HCT116 (cell line): Measurements from ENCODE around the gene MTFR2. TPM values are rescaled to one million over a fixed set of nuclear protein-coding genes. Genes with fewer than 3 reads are reported as not detected.

Experiments
- ATAC-seq: fragments of 200-7000 bp; cut with Tn5 transposase; 2 replicates; pipeline ENCODE4 v1.9.1; 2020; ENCODE audit warnings: mild to moderate bottlenecking, moderate library complexity
- BruUV-seq: library from RNA; stranded (reverse); fragments of 400-500 nt; replicated peaks from 2 replicates; lab custom pipeline; 2021; lab: Mats Ljungman, UMichigan
- CTCF ChIA-PET: fragments of 300-600 bp; sonication (Branson Sonifier 250); formaldehyde crosslinking; loops from one replicate; lab custom pipeline; 2021; ENCODE audit warnings: antibody characterized with exemption; lab: Charles Lee
- POLR2A ChIA-PET: fragments of 300-600, 350-600 bp; sonication (Branson Sonifier 250); formaldehyde crosslinking; loops from one replicate; lab custom pipeline; 2021; ENCODE audit warnings: antibody characterized with exemption; lab: Charles Lee
- RAD21 ChIA-PET, 2 experiments: fragments of 300-600 bp; sonication (Branson Sonifier 250); formaldehyde crosslinking; loops; one replicate each; lab custom pipeline; 2023; ENCODE audit warnings: low total read pairs in 2 of 2; ENCODE audit not compliant: uncharacterized antibody in 2 of 2, unreplicated experiment in 2 of 2, low non-redundant PET in 1 of 2; lab: Charles Lee
- DNase-seq: peaks from one replicate; pipeline ENCODE4 v3.0.0-alpha.2; 2010; ENCODE audit warnings: low read depth, low spot score
- H2AFZ ChIP-seq: fragments of 200-600 bp; shearing (Covaris generic), sonication (generic); 2 replicates; pipeline ENCODE4 v1.6.1; 2017; ENCODE audit warnings: low read depth, mixed run types, mixed read lengths, antibody characterized with exemption, low read length; ENCODE audit not compliant: poor library complexity, severe bottlenecking
- H3K27ac ChIP-seq: 2 replicates; pipeline ENCODE4 v1.5.1; 2012; ENCODE audit warnings: low read depth, low read length
- H3K27me3 ChIP-seq: fragments of 200-600 bp; sonication (generic); 2 replicates; pipeline ENCODE4 v1.6.1; 2016; ENCODE audit warnings: mixed run types, low read length, mixed read lengths; ENCODE audit not compliant: insufficient read depth
- H3K36me3 ChIP-seq, 2 experiments: fragments of 200-500 bp in 1 of 2; fragments of 200-600 bp in 1 of 2; sonication (Bioruptor generic) in 1 of 2; sonication (generic) in 1 of 2; 2 replicates each; pipeline versions ENCODE4 v1.5.1 to v1.6.1; 2014 to 2016; ENCODE audit warnings: low read length in 2 of 2, inconsistent platforms in 1 of 2, mixed read lengths in 1 of 2, mixed run types in 1 of 2; ENCODE audit not compliant: insufficient read depth in 2 of 2, control insufficient read depth in 1 of 2
- H3K4me1 ChIP-seq, 2 experiments: fragments of 200-600 bp in 1 of 2; sonication (generic) in 1 of 2; 2 replicates each; pipeline versions ENCODE4 v1.5.1 to v1.6.1; 2012 to 2017; ENCODE audit warnings: low read length in 2 of 2, inconsistent platforms in 1 of 2, mild to moderate bottlenecking in 1 of 2, mixed read lengths in 1 of 2, mixed run types in 1 of 2, moderate library complexity in 1 of 2; ENCODE audit not compliant: insufficient read depth in 2 of 2, control insufficient read depth in 1 of 2
- H3K4me2 ChIP-seq: fragments of 200-600 bp; sonication (generic); 2 replicates; pipeline ENCODE4 v1.6.1; 2017; ENCODE audit warnings: mixed run types, low read length, mixed read lengths
- H3K4me3 ChIP-seq, 2 experiments: fragments of 200-600 bp in 1 of 2; sonication (generic) in 1 of 2; replicated peaks in 1 of 2; 2 replicates each; pipeline ENCODE4 v1.5.1; 2011 to 2016; ENCODE audit warnings: low read length in 2 of 2, control low read depth in 1 of 2, low read depth in 1 of 2, mild to moderate bottlenecking in 1 of 2, mixed read lengths in 1 of 2, mixed run types in 1 of 2
- H3K79me2 ChIP-seq: fragments of 200-600 bp; sonication (generic); 2 replicates; pipeline ENCODE4 v1.6.1; 2017; ENCODE audit warnings: mild to moderate bottlenecking, mixed run types, low read length, moderate library complexity, mixed read lengths; ENCODE audit not compliant: insufficient read depth
- H3K9ac ChIP-seq: fragments of 200-600 bp; sonication (generic); 2 replicates; pipeline ENCODE4 v1.6.1; 2016; ENCODE audit warnings: low read length, mixed read lengths
- H3K9me2 ChIP-seq: fragments of 200-600 bp; sonication (generic), shearing (Covaris generic); 2 replicates; pipeline ENCODE4 v1.6.1; 2017; ENCODE audit warnings: mixed run types, mild to moderate bottlenecking, moderate library complexity; ENCODE audit not compliant: insufficient read depth
- H3K9me3 ChIP-seq, 2 experiments: fragments of 200-500 bp in 1 of 2; fragments of 200-600 bp in 1 of 2; sonication (Bioruptor generic) in 1 of 2; sonication (generic) in 1 of 2; 2 replicates each; pipeline ENCODE4 v1.6.1; 2014 to 2017; ENCODE audit warnings: low read length in 2 of 2, mixed read lengths in 2 of 2, inconsistent platforms in 1 of 2, low read depth in 1 of 2, mild to moderate bottlenecking in 1 of 2, mixed run types in 1 of 2, moderate library complexity in 1 of 2; ENCODE audit not compliant: control insufficient read depth in 1 of 2, insufficient read depth in 1 of 2
- H4K20me1 ChIP-seq: fragments of 200-600 bp; sonication (generic), shearing (Covaris generic); 2 replicates; pipeline ENCODE4 v1.6.1; 2017; ENCODE audit warnings: mixed run types, mild to moderate bottlenecking, moderate library complexity; ENCODE audit not compliant: insufficient read depth
- CEBPB ChIP-seq: IDR thresholded peaks from 2 replicates; pipeline ENCODE4 v1.6.1; 2012; ENCODE audit warnings: low read depth
- ELF1 ChIP-seq: IDR thresholded peaks from 2 replicates; pipeline ENCODE4 v1.6.1; 2012; ENCODE audit warnings: low read depth, borderline replicate concordance
- JUND ChIP-seq: IDR thresholded peaks from 2 replicates; pipeline ENCODE4 v1.6.1; 2012
- SP1 ChIP-seq: IDR thresholded peaks from 2 replicates; pipeline ENCODE4 v1.6.1; 2012; ENCODE audit warnings: low read depth
- TCF7L2 ChIP-seq: IDR thresholded peaks from 2 replicates; pipeline ENCODE4 v1.7.0; 2011; ENCODE audit warnings: borderline replicate concordance, inconsistent platforms; ENCODE audit not compliant: insufficient read depth, insufficient read length; ENCODE audit errors: extremely low read depth
- YY1 ChIP-seq: IDR thresholded peaks from 2 replicates; pipeline ENCODE4 v1.6.1; 2011; ENCODE audit warnings: low read length, low read depth, moderate library complexity, mild to moderate bottlenecking; ENCODE audit not compliant: insufficient replicate concordance; ENCODE audit errors: extremely low read depth
- intact Hi-C: fragments of 100-400 bp; cut with micrococcal nuclease; formaldehyde crosslinking; loops from 2 replicates; pipeline ENCODE4 v1.10.0; 2022
- total RNA-seq: library from RNA; stranded (reverse); gene quantifications from one replicate; pipeline ENCODE4 v1.2.1, GENCODE V29; 2021; ENCODE audit not compliant: unreplicated experiment
- TF ChIP-seq, protein P1 (sequence below): IDR thresholded peaks from 2 replicates; pipeline ENCODE4 v1.6.1; 2011; ENCODE audit warnings: mild to moderate bottlenecking, low read length, moderate library complexity; ENCODE audit not compliant: insufficient replicate concordance; ENCODE audit errors: extremely low read depth

The MTFR2 gene
- total RNA-seq, 1 experiment from 2014 or later = 13.2 TPM

GRCh38 chr6:136191606-136192312 is 58.4 kb downstream of the MTFR2 start (continued):
- TF ChIP-seq ELF1 (no peak), YY1 (no peak)

DNA sequence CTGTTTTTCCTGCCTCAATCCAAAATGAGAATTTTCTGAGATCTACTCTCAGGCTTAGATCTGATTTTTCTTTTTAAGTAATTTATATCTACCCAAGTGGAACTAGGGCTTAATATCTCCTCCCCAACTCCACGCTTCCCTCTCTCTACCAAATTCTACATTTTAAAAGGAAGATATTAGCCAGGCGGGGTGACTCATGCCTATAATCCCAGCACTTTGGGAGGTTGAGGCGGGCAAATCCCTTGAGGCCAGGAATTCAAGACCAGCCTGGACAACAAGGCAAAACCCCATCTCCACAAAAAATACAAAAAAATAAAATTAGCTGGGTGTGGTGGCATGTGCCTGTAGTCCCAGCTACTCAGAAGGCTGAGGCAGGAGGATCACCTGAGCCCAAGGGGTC is 61.0 kb downstream of the MTFR2 start:
- Histone ChIP-seq H2AFZ (no peak overlapping the region), H3K27ac (no peak overlapping the region), H3K9ac (no peak overlapping the region), H3K9me2 (no peaks in the 10 kb centered on the region), H3K4me2 (no peak overlapping the region), H4K20me1 (no peaks in the 10 kb centered on the region), H3K79me2 (no peaks in the 10 kb centered on the region), H3K9me3 (no peaks in the 10 kb centered on the region), H3K4me3 (no peak overlapping the region), H3K27me3 (no peaks in the 10 kb centered on the region), H3K4me1 (no peaks in the 10 kb centered on the region), H3K36me3 (no peaks in the 10 kb centered on the region)
- TF ChIP-seq, protein P1, sequence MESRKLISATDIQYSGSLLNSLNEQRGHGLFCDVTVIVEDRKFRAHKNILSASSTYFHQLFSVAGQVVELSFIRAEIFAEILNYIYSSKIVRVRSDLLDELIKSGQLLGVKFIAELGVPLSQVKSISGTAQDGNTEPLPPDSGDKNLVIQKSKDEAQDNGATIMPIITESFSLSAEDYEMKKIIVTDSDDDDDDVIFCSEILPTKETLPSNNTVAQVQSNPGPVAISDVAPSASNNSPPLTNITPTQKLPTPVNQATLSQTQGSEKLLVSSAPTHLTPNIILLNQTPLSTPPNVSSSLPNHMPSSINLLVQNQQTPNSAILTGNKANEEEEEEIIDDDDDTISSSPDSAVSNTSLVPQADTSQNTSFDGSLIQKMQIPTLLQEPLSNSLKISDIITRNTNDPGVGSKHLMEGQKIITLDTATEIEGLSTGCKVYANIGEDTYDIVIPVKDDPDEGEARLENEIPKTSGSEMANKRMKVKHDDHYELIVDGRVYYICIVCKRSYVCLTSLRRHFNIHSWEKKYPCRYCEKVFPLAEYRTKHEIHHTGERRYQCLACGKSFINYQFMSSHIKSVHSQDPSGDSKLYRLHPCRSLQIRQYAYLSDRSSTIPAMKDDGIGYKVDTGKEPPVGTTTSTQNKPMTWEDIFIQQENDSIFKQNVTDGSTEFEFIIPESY = no peak
- no peak for TF ChIP-seq SP1
- no peak for TF ChIP-seq JUND
- TF ChIP-seq CEBPB = no peak
- TF ChIP-seq TCF7L2 = no peak
- intact Hi-C loops = no loop called here
- ChIA-PET POLR2A (no interaction called here), CTCF (interaction anchor here (0.6 kb wide), 1 partner anchor 20 kb away, joined by 3 read pairs; no protein-coding TSS in a partner anchor), RAD21 (no interaction called here)
- ATAC-seq (no peak), DNase-seq (no peak)
- BruUV-seq = no TSS peak
